Liver (tissue), 9 donors: ENCODE data around the gene PPA1. TPM values are rescaled to one million over a fixed set of nuclear protein-coding genes. Genes with fewer than 3 reads are reported as not detected.
A peak's percentile ranks its signal among the peaks of the same experiment; 100 is the strongest.

Source experiments
- DNase-seq: peaks from one replicate; pipeline ENCODE4 v3.0.0-alpha.2; 2017; ENCODE audit warnings: low spot score
- H3K27ac ChIP-seq, 2 donors: one replicate each; pipeline ENCODE4 v1.7.0; 2013; ENCODE audit warnings: inconsistent platforms in 2 of 2, low read length in 2 of 2, control low read depth in 1 of 2, low read depth in 1 of 2, mild to moderate bottlenecking in 1 of 2
- H3K27me3 ChIP-seq, 4 donors: one replicate each; pipeline versions ENCODE4 v1.6.1 to v1.7.0; 2013; ENCODE audit warnings: low read length in 3 of 4, inconsistent platforms in 1 of 4, mild to moderate bottlenecking in 1 of 4, moderate library complexity in 1 of 4; ENCODE audit not compliant: control insufficient read depth in 4 of 4, insufficient read depth in 4 of 4
- H3K36me3 ChIP-seq, 4 donors: one replicate each; pipeline versions ENCODE4 v1.6.1 to v1.7.0; 2013; ENCODE audit warnings: low read length in 3 of 4, mild to moderate bottlenecking in 3 of 4, low read depth in 1 of 4, moderate library complexity in 1 of 4; ENCODE audit not compliant: control insufficient read depth in 4 of 4, insufficient read depth in 3 of 4
- H3K4me1 ChIP-seq, 4 donors: one replicate each; pipeline versions ENCODE4 v1.6.1 to v1.7.0; 2013; ENCODE audit warnings: low read length in 3 of 4, mild to moderate bottlenecking in 3 of 4, moderate library complexity in 1 of 4; ENCODE audit not compliant: control insufficient read depth in 4 of 4, insufficient read depth in 4 of 4
- H3K4me3 ChIP-seq, 3 donors: one replicate each; pipeline versions ENCODE4 v1.6.1 to v1.7.0; 2013; ENCODE audit warnings: low read length in 3 of 3, control low read depth in 1 of 3, low read depth in 1 of 3, mild to moderate bottlenecking in 1 of 3
- H3K9ac ChIP-seq, 2 donors: one replicate each; pipeline ENCODE4 v1.7.0; 2013; ENCODE audit warnings: low read length in 2 of 2, mild to moderate bottlenecking in 2 of 2, moderate library complexity in 2 of 2, control low read depth in 1 of 2, low read depth in 1 of 2
- H3K9me3 ChIP-seq, 4 donors: one replicate each; pipeline versions ENCODE4 v1.6.1 to v1.7.0; 2013; ENCODE audit warnings: low read length in 3 of 4; ENCODE audit not compliant: control insufficient read depth in 4 of 4
- CTCF ChIP-seq: fragments of 150-350 bp; IDR thresholded peaks from 2 replicates; pipeline ENCODE4 v1.5.1; 2017; ENCODE audit warnings: improper control_type of control experiment, low read depth, low read length; ENCODE audit not compliant: missing input control
- EGR1 ChIP-seq, 2 donors: IDR thresholded peaks; 2 replicates each; pipeline ENCODE4 v1.6.1; 2016 to 2018; ENCODE audit warnings: antibody characterized with exemption in 2 of 2, low read depth in 2 of 2
- FOXA1 ChIP-seq: IDR thresholded peaks from 2 replicates; pipeline ENCODE4 v1.6.1; 2016; ENCODE audit warnings: antibody characterized with exemption
- FOXA2 ChIP-seq: IDR thresholded peaks from 2 replicates; pipeline ENCODE4 v1.6.1; 2016; ENCODE audit warnings: antibody characterized with exemption
- GABPA ChIP-seq, 2 donors: IDR thresholded peaks in 1 of 2; conservative IDR thresholded peaks in 1 of 2; 2 replicates each; pipeline ENCODE4 v1.6.1; 2016; ENCODE audit warnings: antibody characterized with exemption in 2 of 2, mild to moderate bottlenecking in 1 of 2, moderate library complexity in 1 of 2
- HNF4A ChIP-seq, 2 donors: conservative IDR thresholded peaks; 2 replicates each; pipeline ENCODE4 v1.6.1; 2016; ENCODE audit warnings: antibody characterized with exemption in 2 of 2, mild to moderate bottlenecking in 2 of 2
- HNF4G ChIP-seq: IDR thresholded peaks from 2 replicates; pipeline ENCODE4 v1.6.1; 2016; ENCODE audit warnings: antibody characterized with exemption
- JUND ChIP-seq, 2 donors: IDR thresholded peaks; 2 replicates each; pipeline ENCODE4 v1.6.1; 2016; ENCODE audit warnings: antibody characterized with exemption in 2 of 2
- NR2F2 ChIP-seq: IDR thresholded peaks from 2 replicates; pipeline ENCODE4 v1.6.1; 2016; ENCODE audit warnings: antibody characterized with exemption
- RAD21 ChIP-seq, 2 donors: IDR thresholded peaks; 2 replicates each; pipeline ENCODE4 v1.6.1; 2016; ENCODE audit warnings: antibody characterized with exemption in 2 of 2, mild to moderate bottlenecking in 2 of 2
- RXRA ChIP-seq, 2 donors: IDR thresholded peaks; 2 replicates each; pipeline ENCODE4 v1.6.1; 2017 to 2018; ENCODE audit warnings: antibody characterized with exemption in 2 of 2, mild to moderate bottlenecking in 1 of 2
- SP1 ChIP-seq: IDR thresholded peaks from 2 replicates; pipeline ENCODE4 v1.6.1; 2018; ENCODE audit warnings: antibody characterized with exemption, mild to moderate bottlenecking
- TAF1 ChIP-seq: conservative IDR thresholded peaks from 2 replicates; pipeline ENCODE4 v1.6.1; 2016; ENCODE audit warnings: antibody characterized with exemption, mild to moderate bottlenecking
- YY1 ChIP-seq: IDR thresholded peaks from 2 replicates; pipeline ENCODE4 v1.6.1; 2016; ENCODE audit warnings: antibody characterized with exemption, mild to moderate bottlenecking
- ZBTB33 ChIP-seq: IDR thresholded peaks from 2 replicates; pipeline ENCODE4 v1.6.1; 2016; ENCODE audit warnings: antibody characterized with exemption
- WGBS: extraction: QIAGEN DNeasy Blood & Tissue Kit; methylation state at CpG from one replicate; pipeline ENCODE4 v1.1.7; 2013; 5-methylcytosine and 5-hydroxymethylcytosine counted together
- polyA plus RNA-seq, 2 donors: library from polyadenylated mRNA; stranded (reverse) in 1 of 2; unstranded in 1 of 2; fragments of 200-250 nt in 1 of 2; fragments of >200 nt in 1 of 2; fragmentation: Nextera tagmentation in 1 of 2; extraction: Ambion mirVana in 1 of 2; gene quantifications; one replicate each; pipeline versions ENCODE4 v1.2.1 to v1.2.3, GENCODE V29; 2013 to 2015
- total RNA-seq, 2 donors: library from RNA; depleted of rRNA; stranded (reverse); fragments of >200 nt; gene quantifications; one replicate each; pipeline ENCODE4 v1.2.3, GENCODE V29; 2014
- TF ChIP-seq, protein P1 (sequence below): IDR thresholded peaks from 2 replicates; pipeline ENCODE4 v1.6.1; 2016; ENCODE audit warnings: antibody characterized with exemption, mild to moderate bottlenecking
- TF ChIP-seq, protein P2 (sequence below): IDR thresholded peaks from 2 replicates; pipeline ENCODE4 v1.6.1; 2016; ENCODE audit warnings: antibody characterized with exemption
- donor health status: healthy.
- donor health status: healthy.
- donor health status: healthy.
- donor health status: healthy.
- donor health status: healthy.

The PPA1 gene
- total and polyA plus RNA-seq, 4 donors, result 91.1 to 111 (median 99.4) TPM

- peak overlapping the region; percentile 74 to 92 for H3K27ac ChIP-seq
- no peaks in the 10 kb centered on the region for H3K27me3 ChIP-seq
- WGBS, result 0% methylated on average over 18 of the region's 18 CpGs
- no peak for DNase-seq
- H3K9ac ChIP-seq, result peak overlapping the region; percentile 57 to 96
- H3K4me1 ChIP-seq, result peaks cover 0 to 7% (median 4%) of the 10 kb centered on the region in 4 donors
- peaks cover 1 to 9% (median 6%) of the 10 kb centered on the region in 4 donors for H3K36me3 ChIP-seq
- peak overlapping the region; percentile 80 to 98 (median 81) for H3K4me3 ChIP-seq
- TF ChIP-seq FOXA1, result no peak
- no peak for TF ChIP-seq ZBTB33
- TF ChIP-seq, protein P1, sequence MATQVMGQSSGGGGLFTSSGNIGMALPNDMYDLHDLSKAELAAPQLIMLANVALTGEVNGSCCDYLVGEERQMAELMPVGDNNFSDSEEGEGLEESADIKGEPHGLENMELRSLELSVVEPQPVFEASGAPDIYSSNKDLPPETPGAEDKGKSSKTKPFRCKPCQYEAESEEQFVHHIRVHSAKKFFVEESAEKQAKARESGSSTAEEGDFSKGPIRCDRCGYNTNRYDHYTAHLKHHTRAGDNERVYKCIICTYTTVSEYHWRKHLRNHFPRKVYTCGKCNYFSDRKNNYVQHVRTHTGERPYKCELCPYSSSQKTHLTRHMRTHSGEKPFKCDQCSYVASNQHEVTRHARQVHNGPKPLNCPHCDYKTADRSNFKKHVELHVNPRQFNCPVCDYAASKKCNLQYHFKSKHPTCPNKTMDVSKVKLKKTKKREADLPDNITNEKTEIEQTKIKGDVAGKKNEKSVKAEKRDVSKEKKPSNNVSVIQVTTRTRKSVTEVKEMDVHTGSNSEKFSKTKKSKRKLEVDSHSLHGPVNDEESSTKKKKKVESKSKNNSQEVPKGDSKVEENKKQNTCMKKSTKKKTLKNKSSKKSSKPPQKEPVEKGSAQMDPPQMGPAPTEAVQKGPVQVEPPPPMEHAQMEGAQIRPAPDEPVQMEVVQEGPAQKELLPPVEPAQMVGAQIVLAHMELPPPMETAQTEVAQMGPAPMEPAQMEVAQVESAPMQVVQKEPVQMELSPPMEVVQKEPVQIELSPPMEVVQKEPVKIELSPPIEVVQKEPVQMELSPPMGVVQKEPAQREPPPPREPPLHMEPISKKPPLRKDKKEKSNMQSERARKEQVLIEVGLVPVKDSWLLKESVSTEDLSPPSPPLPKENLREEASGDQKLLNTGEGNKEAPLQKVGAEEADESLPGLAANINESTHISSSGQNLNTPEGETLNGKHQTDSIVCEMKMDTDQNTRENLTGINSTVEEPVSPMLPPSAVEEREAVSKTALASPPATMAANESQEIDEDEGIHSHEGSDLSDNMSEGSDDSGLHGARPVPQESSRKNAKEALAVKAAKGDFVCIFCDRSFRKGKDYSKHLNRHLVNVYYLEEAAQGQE, result no peak
- TF ChIP-seq EGR1 (IDR thresholded peaks at IDR 0.05; ENCODE audit: low read depth in 2 of 2), result no peak
- no peak for TF ChIP-seq RXRA (IDR thresholded peaks at IDR 0.05)
- TF ChIP-seq, protein P2, sequence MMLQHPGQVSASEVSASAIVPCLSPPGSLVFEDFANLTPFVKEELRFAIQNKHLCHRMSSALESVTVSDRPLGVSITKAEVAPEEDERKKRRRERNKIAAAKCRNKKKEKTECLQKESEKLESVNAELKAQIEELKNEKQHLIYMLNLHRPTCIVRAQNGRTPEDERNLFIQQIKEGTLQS, result no peak
- no peak for TF ChIP-seq TAF1
- TF ChIP-seq CTCF, result no peak
- no peak for TF ChIP-seq RAD21 (IDR thresholded peaks at IDR 0.05)
- no peak for TF ChIP-seq GABPA (IDR thresholded peaks at IDR 0.05 in 1 of 2, conservative IDR thresholded peaks at IDR 0.05 in 1 of 2)
- no peak for TF ChIP-seq FOXA2
- no peak for TF ChIP-seq HNF4A (conservative IDR thresholded peaks at IDR 0.05)
- TF ChIP-seq SP1, result no peak
- no peak for TF ChIP-seq JUND (IDR thresholded peaks at IDR 0.05)
- TF ChIP-seq HNF4G, result no peak
- TF ChIP-seq YY1, result no peak
- no peak for TF ChIP-seq NR2F2
- H3K9me3 ChIP-seq, result no peaks in the 10 kb centered on the region
Measured at GRCh38 chr10:70232859-70233108, 445 bp downstream of the PPA1 start.
